ENCODE data around the gene EVA1B.

EVA1B gene

DNA sequence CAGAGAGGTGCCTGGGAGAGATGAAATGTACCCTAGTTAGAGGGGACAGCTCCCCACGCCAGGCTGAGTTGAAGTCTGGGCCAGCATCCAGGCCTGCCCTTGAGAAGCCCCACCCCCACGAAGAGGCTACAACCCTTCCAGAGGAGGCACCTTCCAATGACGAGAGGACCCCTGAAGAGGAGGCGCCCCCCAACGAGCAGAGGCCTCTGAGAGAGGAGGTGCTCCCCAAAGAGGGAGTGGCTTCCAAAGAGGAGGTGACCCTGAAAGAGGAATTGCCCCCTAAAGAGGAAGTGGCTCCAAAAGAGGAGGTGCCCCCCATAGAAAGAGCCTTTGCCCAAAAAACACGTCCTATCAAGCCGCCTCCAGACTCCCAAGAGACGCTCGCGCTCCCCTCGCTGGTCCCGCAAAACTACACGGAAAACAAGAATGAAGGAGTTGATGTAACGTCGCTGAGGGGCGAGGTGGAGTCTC is 3.1 kb downstream of the EVA1B start:
- DNase-seq (ENCODE audit: low read depth in 3 of 3): no peak

GRCh38 chr1:36309397-36309796 is 14.0 kb downstream of the EVA1B start:
- no peak for DNase-seq (ENCODE audit: low read depth in 3 of 3)

- DNase-seq (ENCODE audit: low read depth in 3 of 3): no peak
Measured at GRCh38 chr1:36307601-36308330, 15.7 kb downstream of the EVA1B start.

DNA sequence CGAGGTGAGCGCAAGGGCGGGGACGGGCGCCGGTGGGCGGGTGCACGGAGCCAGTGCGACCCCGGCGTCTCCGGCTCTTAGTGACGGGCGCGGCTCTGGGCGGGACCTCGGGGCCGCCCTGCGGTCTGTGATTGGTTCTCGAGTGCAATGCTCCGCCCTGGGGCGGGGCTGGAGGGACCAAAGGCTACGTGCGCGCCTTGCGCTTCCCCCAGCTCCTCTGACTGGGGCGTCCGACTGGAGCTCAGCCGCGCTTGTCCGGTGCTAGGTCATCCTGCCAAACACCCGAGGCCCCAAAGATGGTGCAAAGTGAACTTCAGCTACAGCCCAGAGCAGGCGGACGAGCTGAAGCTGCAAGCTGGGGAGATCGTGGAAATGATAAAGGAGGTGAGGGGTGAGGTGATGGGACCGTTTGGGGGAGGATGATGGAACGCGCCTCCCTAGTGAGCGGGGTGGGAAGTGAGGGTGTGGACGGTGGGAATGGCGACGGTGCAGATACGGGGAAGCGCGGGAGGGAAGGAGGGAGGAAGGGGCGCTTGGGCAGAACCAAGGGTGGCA is 16.5 kb downstream of the EVA1B start:
- peak; percentile 78 to 93 (median 83) for DNase-seq (ENCODE audit: low read depth in 3 of 3)

- DNase-seq (ENCODE audit: low read depth in 3 of 3): peak in 1 of 3 experiments; percentile 38
Measured at GRCh38 chr1:36306210-36306901, 17.1 kb downstream of the EVA1B start, which contains the start of gene SH3D21. SH3D21 (plus strand) TSS chr1:36306368; CDS start chr1:36306421, 53 bp downstream.

- no peak for DNase-seq (ENCODE audit: low read depth in 3 of 3)
Measured at GRCh38 chr1:36305915-36306209, 17.6 kb downstream of the EVA1B start.

DNA sequence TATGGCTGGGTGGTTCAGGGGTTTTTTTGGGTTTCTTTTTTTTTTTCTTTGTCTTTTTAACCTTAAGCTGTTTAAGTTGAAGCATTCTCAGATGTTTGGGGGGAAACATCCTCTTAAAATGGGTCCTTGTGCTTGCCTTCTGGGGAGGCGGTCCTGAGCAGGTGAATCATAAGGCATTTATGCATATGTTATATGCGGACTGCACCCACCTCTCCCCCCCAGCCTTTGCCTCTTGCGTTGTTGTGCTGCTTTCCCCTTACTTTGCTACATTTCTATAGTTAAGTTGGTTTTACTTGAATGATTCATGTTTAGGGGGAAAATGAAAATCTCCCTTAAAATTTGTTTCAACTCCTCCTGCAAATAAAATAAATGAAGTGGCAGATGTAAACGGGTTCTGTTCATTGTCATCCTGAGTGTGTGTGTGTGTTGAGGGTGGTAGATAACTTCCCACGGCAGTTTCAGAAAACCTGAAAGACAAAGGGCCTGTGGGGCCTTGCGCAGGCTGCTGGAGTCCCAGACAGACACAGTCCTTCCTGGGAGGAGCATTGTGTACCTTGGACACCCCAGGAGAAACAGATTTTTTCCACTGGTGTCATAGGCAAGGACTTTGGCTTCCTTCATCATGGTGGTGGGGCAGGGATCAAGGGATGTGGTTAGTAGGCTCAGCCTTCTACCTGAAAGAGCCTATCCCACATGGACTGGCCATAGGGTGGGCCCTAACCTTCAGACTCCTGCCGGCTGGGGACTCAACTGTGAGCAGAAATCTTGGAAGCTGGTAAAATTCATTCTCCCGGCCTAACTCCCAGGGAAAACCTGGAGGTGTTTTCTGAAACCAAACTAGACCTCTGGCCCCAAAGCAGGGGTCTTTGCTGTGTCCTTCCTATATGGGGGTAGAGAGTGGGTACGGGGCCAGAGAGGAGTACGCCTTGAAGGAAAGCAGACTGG is 18.2 kb downstream of the EVA1B start:
- DNase-seq (ENCODE audit: low read depth in 3 of 3): peak in 2 of 3 experiments; percentile 45 to 54

DNA sequence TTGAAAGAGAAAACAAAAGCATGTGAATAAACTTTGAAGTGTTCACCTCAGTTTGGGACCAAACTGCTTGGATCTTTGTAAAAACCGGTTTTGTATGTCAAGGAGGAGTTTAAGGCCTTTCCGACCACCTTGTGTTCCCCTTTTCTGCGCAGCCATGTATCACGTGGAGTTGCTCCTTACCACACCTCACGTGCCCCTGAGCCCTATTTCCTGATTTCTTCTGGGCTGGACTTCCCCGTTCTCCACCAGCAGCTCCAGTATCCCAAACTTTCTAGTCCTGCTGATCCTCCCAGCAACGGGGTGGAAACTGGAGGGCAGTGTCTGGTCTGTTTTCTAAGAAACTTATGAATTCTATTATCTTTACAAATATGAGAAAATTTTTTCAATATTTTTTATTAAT is 18.9 kb downstream of the EVA1B start:
- DNase-seq (ENCODE audit: low read depth in 3 of 3): no peak

DNA sequence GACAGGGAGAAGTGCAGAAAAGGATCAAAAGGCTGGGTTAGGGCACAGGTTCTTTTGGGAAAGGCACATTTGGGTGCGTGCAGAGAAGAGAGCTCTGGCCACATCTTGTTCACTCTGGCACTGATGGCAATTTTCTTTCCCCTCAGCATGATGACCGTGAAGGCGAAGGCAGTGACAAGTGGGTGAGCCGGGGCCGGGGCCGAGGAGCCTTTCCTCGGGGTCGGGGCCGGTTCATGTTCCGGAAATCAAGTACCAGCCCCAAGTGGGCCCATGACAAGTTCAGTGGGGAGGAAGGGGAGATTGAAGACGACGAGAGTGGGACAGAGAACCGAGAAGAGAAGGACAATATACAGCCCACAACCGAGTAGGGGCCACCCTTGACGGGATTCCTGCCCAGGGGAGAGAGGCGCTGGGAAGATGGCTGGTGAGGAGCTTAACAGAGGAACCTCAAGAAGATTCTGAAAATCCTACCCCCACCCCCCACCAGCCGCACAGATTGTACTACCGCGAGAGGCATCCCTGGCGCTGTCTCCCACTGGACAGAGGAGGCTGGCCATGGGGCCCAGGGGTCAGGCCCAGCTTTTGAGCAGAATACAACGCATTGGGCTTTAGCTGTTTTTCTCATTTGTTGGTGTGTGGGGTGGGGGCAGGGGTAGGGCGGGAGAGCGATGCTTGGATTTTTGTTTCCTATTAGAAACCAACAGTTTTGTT is 19.6 kb downstream of the EVA1B start:
- no peak for DNase-seq (ENCODE audit: low read depth in 3 of 3)

DNA sequence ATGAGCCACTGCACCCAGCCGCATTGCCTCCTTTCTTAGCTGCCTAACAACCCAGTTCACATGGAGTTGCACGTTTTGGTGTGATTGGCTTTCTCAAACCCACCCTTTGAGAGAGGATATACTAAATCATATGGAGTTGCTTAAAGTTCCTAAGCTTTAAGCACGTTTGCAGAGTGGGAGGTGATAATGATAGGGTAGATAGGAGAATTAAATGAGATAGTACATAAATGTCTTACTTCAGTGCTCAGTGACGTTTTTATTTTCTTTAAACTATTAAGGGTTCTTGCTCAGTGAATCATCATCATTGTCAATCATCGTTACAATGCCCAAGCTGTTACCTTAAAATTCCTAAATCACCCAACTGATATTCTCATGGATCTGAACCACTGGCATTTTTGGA is 20.2 kb downstream of the EVA1B start:
- DNase-seq (ENCODE audit: low read depth in 3 of 3): no peak

DNA sequence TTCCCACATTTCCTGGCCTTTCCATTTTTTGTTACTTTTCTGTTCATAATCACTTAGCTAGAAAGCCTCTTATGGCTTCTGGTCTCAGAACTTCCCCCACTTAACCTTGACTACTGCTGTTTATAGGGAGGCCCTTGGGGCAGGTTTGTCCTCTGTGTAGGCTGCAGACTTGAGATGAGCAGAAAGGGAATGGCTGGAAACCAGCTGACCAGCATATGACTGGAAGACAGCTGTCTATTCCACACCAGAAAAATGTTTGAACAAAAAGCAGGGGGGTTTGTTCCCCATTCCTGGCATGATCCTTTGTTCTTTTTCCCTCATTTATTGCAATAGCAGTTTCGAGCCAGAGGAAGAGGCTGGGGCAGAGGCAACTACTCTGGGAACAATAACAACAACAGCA is 22.2 kb downstream of the EVA1B start:
- DNase-seq (ENCODE audit: low read depth in 3 of 3): no peak

- no peak for DNase-seq (ENCODE audit: low read depth in 3 of 3)
Measured at GRCh38 chr1:36300526-36300925, 22.9 kb downstream of the EVA1B start.

GRCh38 chr1:36298640-36299039 is 24.8 kb downstream of the EVA1B start:
- no peak for DNase-seq (ENCODE audit: low read depth in 3 of 3)

- DNase-seq (ENCODE audit: low read depth in 3 of 3): no peak
Measured at GRCh38 chr1:36297062-36297461, 26.4 kb downstream of the EVA1B start.

DNA sequence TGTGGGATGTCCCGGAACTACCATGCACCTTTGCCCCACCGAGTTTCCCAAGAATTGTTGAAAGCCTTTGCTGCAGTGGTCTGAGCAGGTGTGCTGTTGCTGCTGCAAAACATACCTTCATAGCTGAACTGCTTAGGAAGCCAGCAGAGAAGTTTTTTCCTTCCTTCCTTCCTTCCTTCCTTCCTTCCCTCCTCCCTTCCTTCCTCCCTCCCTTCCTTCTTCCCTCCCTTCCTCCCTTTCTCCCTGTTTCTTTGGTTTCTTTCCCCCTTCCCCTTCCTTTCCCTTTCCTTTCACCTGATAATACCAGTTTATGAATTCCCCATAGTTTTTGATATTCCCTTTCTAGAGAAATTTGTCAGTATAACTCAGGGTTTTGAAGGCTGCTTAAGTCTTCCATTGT is 28.1 kb downstream of the EVA1B start:
- no peak for DNase-seq (ENCODE audit: low read depth in 3 of 3)

GRCh38 chr1:36287595-36287994 is 35.9 kb downstream of the EVA1B start:
- DNase-seq (ENCODE audit: low read depth in 3 of 3): no peak

DNA sequence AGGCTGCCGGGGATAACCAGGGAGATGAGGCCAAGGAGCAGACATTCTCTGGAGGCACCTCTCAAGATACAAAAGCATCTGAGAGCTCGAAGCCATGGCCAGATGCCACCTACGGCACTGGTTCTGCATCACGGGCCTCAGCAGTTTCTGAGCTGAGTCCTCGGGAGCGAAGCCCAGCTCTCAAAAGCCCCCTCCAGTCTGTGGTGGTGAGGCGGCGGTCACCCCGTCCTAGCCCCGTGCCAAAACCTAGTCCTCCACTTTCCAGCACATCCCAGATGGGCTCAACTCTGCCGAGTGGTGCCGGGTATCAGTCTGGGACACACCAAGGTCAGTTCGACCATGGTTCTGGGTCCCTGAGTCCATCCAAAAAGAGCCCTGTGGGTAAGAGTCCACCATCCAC is 36.6 kb downstream of the EVA1B start:
- no peak for DNase-seq (ENCODE audit: low read depth in 3 of 3)

GRCh38 chr1:36285443-36286101 is 37.9 kb downstream of the EVA1B start:
- DNase-seq (ENCODE audit: low read depth in 3 of 3): peak; percentile 31 to 48 (median 32)

DNA sequence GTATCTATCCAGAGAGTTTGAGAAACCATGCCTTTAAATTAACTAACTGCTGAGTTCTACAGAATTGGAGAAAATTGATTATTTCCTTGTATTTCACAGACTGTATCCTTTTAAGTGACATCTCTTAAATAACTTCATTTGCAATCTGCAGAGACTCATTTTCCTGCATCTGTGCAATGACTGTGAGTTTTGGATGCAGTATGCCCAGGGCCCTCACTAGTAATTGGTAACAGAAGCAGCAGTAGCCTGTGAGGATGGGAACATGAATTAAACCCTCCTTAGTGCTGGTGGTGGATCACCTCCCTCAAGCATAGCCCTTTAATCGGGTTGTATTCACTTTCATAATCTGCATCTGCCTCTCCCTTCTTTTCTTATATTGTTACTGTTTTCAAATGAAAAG is 38.9 kb downstream of the EVA1B start:
- no peak for DNase-seq (ENCODE audit: low read depth in 3 of 3)

- DNase-seq (ENCODE audit: low read depth in 3 of 3): no peak
Measured at GRCh38 chr1:36284061-36284460, 39.4 kb downstream of the EVA1B start.

GRCh38 chr1:36279789-36280296 is 43.6 kb downstream of the EVA1B start:
- no peak for DNase-seq (ENCODE audit: low read depth in 3 of 3)
